Measurements from ENCODE around the gene ATIC. TPM values are rescaled to one million over a fixed set of nuclear protein-coding genes. Genes with fewer than 3 reads are reported as not detected.
"Not testable (repeated sequence)": the region's sequence is repeated elsewhere in the genome, so short reads cannot be mapped to it uniquely, and the experiment has no call there.

Gene ATIC
- total RNA-seq, 1 donor from 2014 or later, result 19.3 TPM

DNA sequence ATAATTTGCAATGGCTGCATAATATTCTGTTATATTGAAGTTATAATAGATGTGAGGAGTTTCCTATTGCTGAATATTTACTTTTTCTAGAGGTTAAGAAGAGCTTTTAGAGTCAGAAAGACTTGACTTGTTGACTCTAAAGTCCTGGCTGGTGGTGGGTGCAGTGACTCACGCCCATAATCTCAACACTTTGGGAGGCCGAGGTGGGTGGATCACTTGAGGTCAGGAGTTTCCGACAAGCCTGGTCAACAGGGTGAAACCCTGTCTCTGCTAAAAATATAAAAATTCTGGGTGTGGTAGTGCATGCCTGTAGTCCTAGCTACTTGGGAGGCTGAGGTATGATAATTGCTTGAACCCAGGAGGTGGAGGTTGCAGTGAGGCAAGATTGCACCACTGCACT, 33.9 kb upstream of the ATIC start:
- no peaks in the 10 kb centered on the region for H3K27me3 ChIP-seq (ENCODE audit: control insufficient read depth in 3 of 3, insufficient read depth in 3 of 3, low read length in 3 of 3)
- H3K27ac ChIP-seq (ENCODE audit: low read depth, low read length), result no peak overlapping the region
- H3K9ac ChIP-seq (ENCODE audit: low read depth in 1 of 3, low read length in 3 of 3), result no peak overlapping the region
- no peak overlapping the region for H3K4me3 ChIP-seq (ENCODE audit: low read length in 3 of 3)
- no peaks in the 10 kb centered on the region for H3K36me3 ChIP-seq (ENCODE audit: control insufficient read depth in 3 of 3, insufficient read depth in 3 of 3, low read length in 3 of 3)
- H3K4me1 ChIP-seq (ENCODE audit: control insufficient read depth in 3 of 3, insufficient read depth in 3 of 3, low read length in 3 of 3), result no peaks in the 10 kb centered on the region
- H3K9me3 ChIP-seq (ENCODE audit: control insufficient read depth in 3 of 3, low read length in 3 of 3), result no peaks in the 10 kb centered on the region

DNA sequence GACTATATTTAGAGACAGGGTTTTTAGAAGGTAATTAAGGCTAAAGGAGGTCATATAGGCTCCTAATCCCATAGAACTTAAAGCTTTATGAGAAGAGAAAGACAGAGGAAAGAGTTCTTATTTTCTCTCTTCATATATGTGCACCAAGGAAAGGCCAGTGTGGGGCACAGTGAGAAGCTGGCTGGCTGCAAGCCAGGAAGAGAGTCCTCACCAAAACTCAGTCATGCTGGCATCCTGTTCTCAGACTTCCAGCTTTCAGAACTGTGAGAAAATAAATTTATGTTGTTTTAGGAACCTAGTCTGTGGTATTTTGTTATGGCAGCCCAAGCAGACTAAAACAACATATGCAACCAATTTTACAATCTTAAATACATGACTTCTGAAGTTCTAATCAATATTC, 31.5 kb upstream of the ATIC start:
- no peaks in the 10 kb centered on the region for H3K27me3 ChIP-seq (ENCODE audit: control insufficient read depth in 3 of 3, insufficient read depth in 3 of 3, low read length in 3 of 3)
- H3K27ac ChIP-seq (ENCODE audit: low read depth, low read length), result no peak overlapping the region
- H3K4me1 ChIP-seq (ENCODE audit: control insufficient read depth in 3 of 3, insufficient read depth in 3 of 3, low read length in 3 of 3), result no peaks in the 10 kb centered on the region
- H3K4me3 ChIP-seq (ENCODE audit: low read length in 3 of 3), result no peak overlapping the region
- H3K9ac ChIP-seq (ENCODE audit: low read depth in 1 of 3, low read length in 3 of 3), result no peak overlapping the region
- no peaks in the 10 kb centered on the region for H3K36me3 ChIP-seq (ENCODE audit: control insufficient read depth in 3 of 3, insufficient read depth in 3 of 3, low read length in 3 of 3)
- no peaks in the 10 kb centered on the region for H3K9me3 ChIP-seq (ENCODE audit: control insufficient read depth in 3 of 3, low read length in 3 of 3)

DNA sequence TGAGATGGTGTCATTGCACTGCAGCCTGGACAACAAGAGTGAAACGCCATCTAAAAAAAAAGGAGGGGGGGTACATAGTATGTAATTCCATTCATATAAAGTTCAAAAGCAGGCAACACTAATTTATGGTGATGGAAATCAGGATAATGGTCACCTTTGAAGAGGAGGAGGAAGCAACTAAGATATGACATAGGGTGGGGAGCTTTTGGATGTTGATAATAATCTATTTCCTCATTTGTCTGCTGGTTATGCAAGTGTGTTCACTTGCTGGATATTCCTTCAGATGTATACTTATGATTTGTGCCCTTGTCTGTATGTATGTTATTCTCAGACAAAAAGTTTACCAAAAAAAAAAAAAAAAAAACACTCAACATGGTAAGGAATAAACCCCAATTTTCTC, 28.6 kb upstream of the ATIC start:
- H3K27ac ChIP-seq (ENCODE audit: low read depth, low read length), result no peak overlapping the region
- no peaks in the 10 kb centered on the region for H3K36me3 ChIP-seq (ENCODE audit: control insufficient read depth in 3 of 3, insufficient read depth in 3 of 3, low read length in 3 of 3)
- no peak overlapping the region for H3K4me3 ChIP-seq (ENCODE audit: low read length in 3 of 3)
- H3K27me3 ChIP-seq (ENCODE audit: control insufficient read depth in 3 of 3, insufficient read depth in 3 of 3, low read length in 3 of 3), result no peaks in the 10 kb centered on the region
- no peak overlapping the region for H3K9ac ChIP-seq (ENCODE audit: low read depth in 1 of 3, low read length in 3 of 3)
- H3K4me1 ChIP-seq (ENCODE audit: control insufficient read depth in 3 of 3, insufficient read depth in 3 of 3, low read length in 3 of 3), result no peaks in the 10 kb centered on the region
- no peaks in the 10 kb centered on the region for H3K9me3 ChIP-seq (ENCODE audit: control insufficient read depth in 3 of 3, low read length in 3 of 3)

DNA sequence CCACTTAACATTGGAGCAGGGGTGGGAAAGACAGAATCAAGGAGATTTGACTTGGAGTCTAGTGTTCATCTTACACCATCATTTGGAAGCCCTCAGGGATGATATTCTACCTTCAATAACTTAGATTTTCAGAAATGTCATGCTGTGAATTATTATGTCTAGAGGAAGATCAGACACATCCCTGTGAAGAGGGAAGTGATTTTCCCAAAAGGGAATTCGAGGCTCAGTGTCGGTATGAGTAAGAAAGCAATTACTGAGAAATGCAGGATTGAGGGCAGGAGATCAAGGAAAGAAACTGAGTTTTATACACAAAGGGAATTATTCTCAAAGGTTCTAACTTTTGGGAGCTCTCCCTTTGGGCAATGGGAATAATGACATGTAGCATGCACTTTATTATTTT, 25.6 kb upstream of the ATIC start:
- no peaks in the 10 kb centered on the region for H3K36me3 ChIP-seq (ENCODE audit: control insufficient read depth in 3 of 3, insufficient read depth in 3 of 3, low read length in 3 of 3)
- peaks cover 0 to 2% (median 0%) of the 10 kb centered on the region in 3 donors for H3K4me1 ChIP-seq (ENCODE audit: control insufficient read depth in 3 of 3, insufficient read depth in 3 of 3, low read length in 3 of 3)
- no peaks in the 10 kb centered on the region for H3K9me3 ChIP-seq (ENCODE audit: control insufficient read depth in 3 of 3, low read length in 3 of 3)
- H3K9ac ChIP-seq (ENCODE audit: low read depth in 1 of 3, low read length in 3 of 3), result no peak overlapping the region
- no peak overlapping the region for H3K27ac ChIP-seq (ENCODE audit: low read depth, low read length)
- no peaks in the 10 kb centered on the region for H3K27me3 ChIP-seq (ENCODE audit: control insufficient read depth in 3 of 3, insufficient read depth in 3 of 3, low read length in 3 of 3)
- H3K4me3 ChIP-seq (ENCODE audit: low read length in 3 of 3), result no peak overlapping the region

DNA sequence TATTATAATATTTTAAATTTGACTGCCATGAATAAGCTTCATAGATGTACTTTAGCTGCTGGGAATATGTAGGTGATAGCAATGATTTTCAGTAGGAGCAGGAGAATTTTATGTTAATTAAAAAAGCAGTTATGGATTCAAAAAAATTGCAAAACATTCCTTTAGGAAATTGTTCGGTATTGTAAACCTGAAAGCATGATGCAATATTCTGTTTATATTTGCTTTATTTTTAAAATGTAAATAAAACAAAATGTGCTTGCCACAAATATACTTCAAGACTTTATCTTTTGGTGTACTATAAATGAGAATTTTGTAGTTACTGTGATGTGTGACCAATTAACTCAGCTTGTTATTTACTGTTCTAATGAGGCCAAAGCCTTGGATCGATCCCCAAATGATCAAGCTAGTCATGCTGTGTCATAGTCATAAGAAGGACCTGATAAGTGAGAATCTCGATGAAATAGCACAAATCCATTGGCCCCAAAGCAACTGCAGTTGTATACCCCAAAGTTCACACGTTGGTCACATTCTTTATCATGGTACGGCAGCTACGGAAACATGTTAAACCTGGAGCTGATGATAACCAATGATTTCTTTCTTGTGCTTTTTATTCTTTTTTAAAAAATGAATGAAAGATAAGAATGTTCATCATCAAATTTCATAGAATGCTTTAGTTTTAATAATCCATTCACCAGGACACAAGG, 23.6 kb upstream of the ATIC start:
- Histone ChIP-seq H3K9ac (ENCODE audit: low read depth in 1 of 3, low read length in 3 of 3) (no peak overlapping the region), H3K9me3 (ENCODE audit: control insufficient read depth in 3 of 3, low read length in 3 of 3) (no peaks in the 10 kb centered on the region), H3K27ac (ENCODE audit: low read depth, low read length) (no peak overlapping the region), H3K36me3 (ENCODE audit: control insufficient read depth in 3 of 3, insufficient read depth in 3 of 3, low read length in 3 of 3) (no peaks in the 10 kb centered on the region), H3K4me1 (ENCODE audit: control insufficient read depth in 3 of 3, insufficient read depth in 3 of 3, low read length in 3 of 3) (peaks cover 0 to 2% (median 0%) of the 10 kb centered on the region in 3 donors), H3K27me3 (ENCODE audit: control insufficient read depth in 3 of 3, insufficient read depth in 3 of 3, low read length in 3 of 3) (no peaks in the 10 kb centered on the region), H3K4me3 (ENCODE audit: low read length in 3 of 3) (no peak overlapping the region)

DNA sequence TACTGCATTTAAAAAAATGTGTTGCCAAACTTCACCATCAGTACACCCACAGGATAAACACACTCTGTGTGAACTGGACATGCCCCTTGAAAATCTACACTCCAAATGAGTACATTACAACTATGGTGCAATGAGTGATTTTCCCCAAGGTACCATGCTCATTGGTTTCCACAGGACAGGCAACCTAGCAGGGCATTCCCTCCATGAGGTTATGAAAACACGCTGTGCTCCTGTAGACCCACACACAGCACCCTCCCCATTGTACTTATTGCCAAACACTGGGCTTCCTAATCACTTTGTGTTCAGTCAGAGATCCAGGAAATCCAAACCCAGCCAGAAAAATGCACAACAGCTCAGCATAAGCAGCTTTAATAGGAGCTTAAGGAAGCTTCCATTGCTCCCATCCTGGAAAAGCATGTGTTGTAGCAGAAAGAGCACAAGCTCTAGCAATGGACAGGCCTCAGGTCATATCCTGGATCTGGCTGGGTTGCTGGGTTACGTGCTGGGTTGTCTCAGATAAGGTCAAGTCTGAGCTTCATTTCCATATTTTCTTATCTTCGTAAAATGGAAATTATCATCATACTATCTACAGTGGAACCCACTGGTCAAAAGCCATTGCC, 20.8 kb upstream of the ATIC start:
- no peak overlapping the region for H3K27ac ChIP-seq (ENCODE audit: low read depth, low read length)
- H3K4me3 ChIP-seq (ENCODE audit: low read length in 3 of 3), result no peak overlapping the region
- no peaks in the 10 kb centered on the region for H3K36me3 ChIP-seq (ENCODE audit: control insufficient read depth in 3 of 3, insufficient read depth in 3 of 3, low read length in 3 of 3)
- H3K9ac ChIP-seq (ENCODE audit: low read depth in 1 of 3, low read length in 3 of 3), result no peak overlapping the region
- H3K27me3 ChIP-seq (ENCODE audit: control insufficient read depth in 3 of 3, insufficient read depth in 3 of 3, low read length in 3 of 3), result no peaks in the 10 kb centered on the region
- H3K9me3 ChIP-seq (ENCODE audit: control insufficient read depth in 3 of 3, low read length in 3 of 3), result no peaks in the 10 kb centered on the region
- peaks cover 0 to 2% (median 0%) of the 10 kb centered on the region in 3 donors for H3K4me1 ChIP-seq (ENCODE audit: control insufficient read depth in 3 of 3, insufficient read depth in 3 of 3, low read length in 3 of 3)

DNA sequence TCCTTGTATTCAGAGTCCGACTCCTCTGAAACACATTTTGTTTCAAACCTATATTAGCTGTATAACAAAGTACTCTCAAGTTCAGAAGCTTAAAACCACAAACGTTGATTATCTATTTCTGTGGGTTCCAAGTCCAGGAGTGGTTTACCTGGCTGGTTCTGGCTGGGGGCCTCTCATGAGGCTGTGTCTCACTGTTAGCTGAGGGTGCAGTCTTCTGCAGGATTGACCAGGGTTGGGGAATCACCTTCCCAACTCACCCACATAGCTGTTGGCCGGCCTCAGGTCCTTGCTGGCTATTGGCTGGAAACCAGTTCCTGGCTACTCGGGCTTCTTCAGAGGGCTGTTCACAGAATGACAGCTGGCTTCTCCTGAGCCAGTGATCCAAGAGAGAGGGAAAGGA, 18.0 kb upstream of the ATIC start:
- no peak overlapping the region for H3K9ac ChIP-seq (ENCODE audit: low read depth in 1 of 3, low read length in 3 of 3)
- H3K27ac ChIP-seq (ENCODE audit: low read depth, low read length), result no peak overlapping the region
- H3K36me3 ChIP-seq (ENCODE audit: control insufficient read depth in 3 of 3, insufficient read depth in 3 of 3, low read length in 3 of 3), result no peaks in the 10 kb centered on the region
- H3K4me1 ChIP-seq (ENCODE audit: control insufficient read depth in 3 of 3, insufficient read depth in 3 of 3, low read length in 3 of 3), result peaks cover 0 to 2% (median 0%) of the 10 kb centered on the region in 3 donors
- H3K9me3 ChIP-seq (ENCODE audit: control insufficient read depth in 3 of 3, low read length in 3 of 3), result no peaks in the 10 kb centered on the region
- H3K4me3 ChIP-seq (ENCODE audit: low read length in 3 of 3), result no peak overlapping the region
- H3K27me3 ChIP-seq (ENCODE audit: control insufficient read depth in 3 of 3, insufficient read depth in 3 of 3, low read length in 3 of 3), result no peaks in the 10 kb centered on the region

DNA sequence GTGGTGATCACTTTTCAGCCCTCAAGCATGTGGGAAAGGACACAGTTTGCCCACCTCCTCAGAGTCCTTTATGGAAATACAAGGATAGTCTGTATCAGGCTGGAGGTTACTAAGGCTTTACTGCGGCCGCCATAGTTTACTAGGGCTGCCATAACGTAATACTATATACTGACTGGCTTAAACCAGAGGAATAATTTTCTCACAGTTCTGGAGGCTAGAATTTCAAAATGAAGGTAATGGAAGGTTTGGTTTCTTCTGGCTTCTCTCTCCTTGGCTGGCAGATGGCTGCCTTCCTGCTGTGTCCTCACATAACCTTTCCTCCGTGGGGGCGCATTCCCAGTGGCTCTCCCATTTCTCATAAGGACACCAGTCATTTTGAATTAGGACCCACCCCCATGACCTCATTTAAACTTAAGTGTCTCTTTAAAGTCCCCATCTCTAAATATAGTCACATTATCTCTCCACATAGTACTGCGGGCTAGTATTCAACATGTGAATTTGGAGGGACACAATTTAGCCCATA, 12.5 kb upstream of the ATIC start:
- Histone ChIP-seq H3K9ac (ENCODE audit: low read depth in 1 of 3, low read length in 3 of 3) (peak overlapping the region in 1 of 3 donors; percentile 12), H3K9me3 (ENCODE audit: control insufficient read depth in 3 of 3, low read length in 3 of 3) (peaks cover 0 to 2% (median 0%) of the 10 kb centered on the region in 3 donors), H3K27me3 (ENCODE audit: control insufficient read depth in 3 of 3, insufficient read depth in 3 of 3, low read length in 3 of 3) (no peaks in the 10 kb centered on the region), H3K27ac (ENCODE audit: low read depth, low read length) (peak overlapping the region; percentile 39), H3K4me3 (ENCODE audit: low read length in 3 of 3) (peak overlapping the region in 2 of 3 donors; percentile 5 to 6), H3K36me3 (ENCODE audit: control insufficient read depth in 3 of 3, insufficient read depth in 3 of 3, low read length in 3 of 3) (no peaks in the 10 kb centered on the region), H3K4me1 (ENCODE audit: control insufficient read depth in 3 of 3, insufficient read depth in 3 of 3, low read length in 3 of 3) (peaks cover 0 to 3% (median 2%) of the 10 kb centered on the region in 3 donors)

DNA sequence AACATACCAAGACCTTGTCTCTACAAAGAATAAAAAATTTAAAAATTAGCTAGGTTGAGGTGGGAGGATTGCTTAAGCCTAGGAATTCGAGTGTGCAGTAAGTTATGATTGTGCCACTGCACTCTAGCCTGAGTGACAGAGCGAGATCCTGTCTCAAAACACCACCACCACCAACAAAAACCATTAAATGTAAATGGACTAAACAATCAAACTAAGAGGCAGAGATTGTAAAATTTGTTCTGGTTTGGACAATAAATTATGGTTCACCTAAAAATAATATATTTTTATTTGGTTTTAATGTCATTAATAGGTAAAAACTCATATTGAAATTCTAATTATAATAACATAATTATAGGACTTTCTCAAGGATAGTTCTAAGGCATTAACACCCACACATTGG, 9.9 kb upstream of the ATIC start:
- Histone ChIP-seq H3K4me1 (ENCODE audit: control insufficient read depth in 3 of 3, insufficient read depth in 3 of 3, low read length in 3 of 3) (peaks cover 0 to 3% (median 2%) of the 10 kb centered on the region in 3 donors), H3K9me3 (ENCODE audit: control insufficient read depth in 3 of 3, low read length in 3 of 3) (peaks cover 0 to 2% (median 0%) of the 10 kb centered on the region in 3 donors), H3K27me3 (ENCODE audit: control insufficient read depth in 3 of 3, insufficient read depth in 3 of 3, low read length in 3 of 3) (no peaks in the 10 kb centered on the region), H3K9ac (ENCODE audit: low read depth in 1 of 3, low read length in 3 of 3) (no peak overlapping the region), H3K4me3 (ENCODE audit: low read length in 3 of 3) (no peak overlapping the region), H3K36me3 (ENCODE audit: control insufficient read depth in 3 of 3, insufficient read depth in 3 of 3, low read length in 3 of 3) (no peaks in the 10 kb centered on the region), H3K27ac (ENCODE audit: low read depth, low read length) (no peak overlapping the region)

DNA sequence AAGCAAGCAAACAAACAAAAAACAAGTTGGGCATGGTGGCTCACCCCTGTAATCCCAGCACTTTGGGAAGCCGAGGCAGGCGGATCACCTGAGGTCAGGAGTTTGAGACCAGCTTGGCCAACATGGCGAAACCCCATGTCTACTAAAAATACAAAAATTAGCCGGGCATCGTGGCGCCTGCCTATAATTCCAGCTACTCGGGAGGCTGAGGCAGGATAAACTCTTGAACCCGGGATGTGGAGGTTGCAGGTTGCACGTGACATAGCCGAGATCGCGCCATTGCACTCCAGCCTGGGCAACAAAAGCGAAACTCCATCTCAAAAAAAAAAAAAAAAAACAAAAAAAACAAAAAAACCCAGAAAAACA, 617 bp upstream of the ATIC start:
- H3K4me1 ChIP-seq (ENCODE audit: control insufficient read depth in 3 of 3, insufficient read depth in 3 of 3, low read length in 3 of 3), result peaks cover 8 to 12% (median 10%) of the 10 kb centered on the region in 3 donors
- H3K4me3 ChIP-seq (ENCODE audit: low read length in 3 of 3), result peak overlapping the region; percentile 86 to 93 (median 93)
- not testable (repeated sequence) for H3K36me3 ChIP-seq (ENCODE audit: control insufficient read depth in 3 of 3, insufficient read depth in 3 of 3, low read length in 3 of 3); H3K9me3 ChIP-seq (ENCODE audit: control insufficient read depth in 3 of 3, low read length in 3 of 3); H3K27me3 ChIP-seq (ENCODE audit: control insufficient read depth in 3 of 3, insufficient read depth in 3 of 3, low read length in 3 of 3)
- H3K9ac ChIP-seq (ENCODE audit: low read depth in 1 of 3, low read length in 3 of 3), result peak overlapping the region; percentile 83 to 95 (median 86)
- peak overlapping the region; percentile 77 for H3K27ac ChIP-seq (ENCODE audit: low read depth, low read length)
